22Rv1 (cell line): ENCODE results near the gene PCCA.

ENCODE experiments used
- ZFX ChIP-seq: fragments of 450-650 bp; IDR thresholded peaks from 2 replicates; pipeline ENCODE4 v1.6.1; 2017; ENCODE audit warnings: antibody characterized with exemption, borderline replicate concordance
- TF ChIP-seq, protein P1 (sequence below): fragments of 450-650 bp; IDR thresholded peaks from 2 replicates; pipeline ENCODE4 v1.5.1; 2017; ENCODE audit warnings: mild to moderate bottlenecking

GRCh38 chr13:100106005-100106404 is 17.1 kb downstream of the PCCA start:
- TF ChIP-seq, protein P1, sequence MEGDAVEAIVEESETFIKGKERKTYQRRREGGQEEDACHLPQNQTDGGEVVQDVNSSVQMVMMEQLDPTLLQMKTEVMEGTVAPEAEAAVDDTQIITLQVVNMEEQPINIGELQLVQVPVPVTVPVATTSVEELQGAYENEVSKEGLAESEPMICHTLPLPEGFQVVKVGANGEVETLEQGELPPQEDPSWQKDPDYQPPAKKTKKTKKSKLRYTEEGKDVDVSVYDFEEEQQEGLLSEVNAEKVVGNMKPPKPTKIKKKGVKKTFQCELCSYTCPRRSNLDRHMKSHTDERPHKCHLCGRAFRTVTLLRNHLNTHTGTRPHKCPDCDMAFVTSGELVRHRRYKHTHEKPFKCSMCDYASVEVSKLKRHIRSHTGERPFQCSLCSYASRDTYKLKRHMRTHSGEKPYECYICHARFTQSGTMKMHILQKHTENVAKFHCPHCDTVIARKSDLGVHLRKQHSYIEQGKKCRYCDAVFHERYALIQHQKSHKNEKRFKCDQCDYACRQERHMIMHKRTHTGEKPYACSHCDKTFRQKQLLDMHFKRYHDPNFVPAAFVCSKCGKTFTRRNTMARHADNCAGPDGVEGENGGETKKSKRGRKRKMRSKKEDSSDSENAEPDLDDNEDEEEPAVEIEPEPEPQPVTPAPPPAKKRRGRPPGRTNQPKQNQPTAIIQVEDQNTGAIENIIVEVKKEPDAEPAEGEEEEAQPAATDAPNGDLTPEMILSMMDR: no peak
- TF ChIP-seq ZFX: no peak
